ENCODE data around the gene SLC30A2.

Gene SLC30A2

DNA sequence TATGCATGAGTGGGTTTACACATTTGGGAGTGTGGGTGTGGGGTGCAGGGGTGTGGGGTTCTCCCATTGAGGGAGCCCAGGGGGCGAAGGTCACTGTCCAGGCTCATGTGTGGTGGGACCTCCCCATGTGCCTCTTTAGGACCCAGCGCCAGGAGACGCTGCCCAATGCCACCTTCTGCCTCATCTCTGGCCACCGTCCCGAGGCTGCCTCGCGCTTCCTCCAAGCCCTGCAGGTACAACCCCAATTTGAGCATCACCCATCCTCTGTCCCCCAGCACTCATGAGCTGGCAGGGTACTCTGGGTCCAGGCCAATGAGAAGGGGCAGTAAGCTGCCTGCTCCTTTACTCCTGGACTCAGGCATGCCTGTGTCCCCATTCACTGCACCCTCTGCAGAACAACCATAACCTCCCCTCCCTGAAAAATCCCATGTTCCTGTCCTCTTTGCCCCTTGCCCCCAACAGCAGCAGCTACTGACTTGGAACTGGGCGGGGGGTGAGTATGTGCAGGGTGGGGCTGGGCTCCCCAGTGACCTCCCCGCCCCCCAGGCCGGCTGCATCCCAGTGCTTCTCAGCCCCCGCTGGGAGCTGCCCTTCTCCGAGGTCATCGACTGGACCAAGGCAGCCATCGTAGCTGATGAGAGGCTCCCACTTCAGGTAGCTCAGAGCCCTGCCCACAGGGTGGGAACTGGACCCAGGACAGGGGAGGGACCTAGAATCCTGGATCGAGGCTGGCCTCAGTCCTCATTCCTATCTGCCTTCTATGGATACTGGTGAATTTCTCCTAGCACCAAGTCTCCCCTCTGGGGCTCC lies 16.7 kb downstream of the SLC30A2 start:
- CTCF ChIA-PET, result interaction anchor here (1.0 to 1.6 kb wide), 4 partner anchors 19 to 207 kb away, joined by 3 to 4 read pairs (median 4); partner anchors contain the start of gene PAFAH2
- Mint-ChIP-seq H3K4me3 (no peak overlapping the region), H3K9me3 (no peaks in the 10 kb centered on the region), H3K4me1 (peaks cover under 1% of the 10 kb centered on the region), H3K36me3 (no peaks in the 10 kb centered on the region), H3K27ac (no peak overlapping the region), H3K27me3 (peaks cover 65% of the 10 kb centered on the region)
- DNase-seq, result no peak

DNA sequence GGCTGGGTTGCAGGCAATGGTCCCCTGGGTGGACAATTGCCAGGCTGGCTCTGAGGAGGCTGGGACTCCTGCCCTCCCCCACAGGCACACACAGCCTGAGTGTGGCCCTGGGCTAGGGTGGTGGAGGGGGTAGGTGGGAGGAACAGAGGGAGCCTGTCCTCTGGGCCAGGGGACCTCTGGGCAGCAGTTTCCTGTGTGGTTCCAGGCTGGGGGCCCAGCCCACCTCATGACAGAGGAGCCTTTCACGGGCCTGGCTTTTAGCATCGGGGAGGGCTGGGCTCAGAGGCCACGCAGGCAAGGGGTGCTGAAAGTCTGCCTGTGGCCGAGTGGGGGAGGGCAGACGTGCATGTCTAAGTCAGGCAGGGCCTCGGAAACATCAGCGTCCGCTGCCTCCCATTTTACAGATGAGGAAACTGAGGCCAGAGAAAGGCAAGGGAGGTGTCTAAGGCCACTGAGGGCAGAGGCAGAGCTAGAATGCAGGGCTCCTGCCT lies 17.4 kb downstream of the SLC30A2 start:
- CTCF ChIA-PET, result no interaction called here
- no peak for DNase-seq
- H3K4me1 Mint-ChIP-seq, result no peaks in the 10 kb centered on the region
- H3K36me3 Mint-ChIP-seq, result no peaks in the 10 kb centered on the region
- H3K27ac Mint-ChIP-seq, result no peak overlapping the region
- H3K27me3 Mint-ChIP-seq, result peaks cover 61% of the 10 kb centered on the region
- H3K4me3 Mint-ChIP-seq, result no peak overlapping the region
- H3K9me3 Mint-ChIP-seq, result no peaks in the 10 kb centered on the region

DNA sequence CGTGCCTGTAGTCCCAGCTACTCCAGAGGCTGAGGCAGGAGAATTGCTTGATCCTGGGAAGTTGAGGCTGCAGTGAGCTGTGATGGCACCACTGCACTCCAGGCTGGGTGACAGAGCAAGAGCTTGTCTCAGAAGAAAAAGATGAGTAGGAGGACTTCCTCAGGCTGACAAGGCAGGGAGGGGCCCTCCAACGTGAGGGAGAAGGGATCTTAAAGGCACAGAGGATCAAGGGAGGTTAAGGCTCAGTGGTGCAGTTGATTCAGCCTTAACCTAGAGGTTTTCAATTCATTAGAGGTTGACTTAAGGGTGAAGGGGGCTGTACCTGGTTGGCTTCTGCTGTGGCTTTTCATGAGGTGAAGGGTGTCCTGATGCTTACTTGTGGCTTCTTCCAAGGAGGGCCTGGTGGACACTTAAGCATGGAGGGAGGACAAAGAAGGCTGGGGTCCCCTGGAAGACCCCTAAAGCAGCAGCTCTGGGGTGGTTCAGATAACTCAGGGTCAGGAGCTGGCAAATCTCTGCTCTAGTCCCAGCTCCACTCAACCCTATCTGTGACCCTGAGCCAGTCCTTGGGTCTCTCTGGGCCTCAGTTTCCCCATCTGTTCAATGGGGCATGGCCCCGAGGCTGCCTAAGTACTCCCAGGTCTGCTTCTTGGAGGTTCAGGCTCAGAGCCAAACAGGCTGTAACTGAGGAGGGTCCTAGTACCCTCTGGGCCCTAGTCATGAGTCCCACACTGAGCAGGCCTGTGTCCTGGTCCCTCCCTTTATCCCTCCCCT lies 18.0 kb downstream of the SLC30A2 start:
- DNase-seq, result no peak
- H3K27ac Mint-ChIP-seq, result no peak overlapping the region
- H3K4me1 Mint-ChIP-seq, result no peaks in the 10 kb centered on the region
- no peaks in the 10 kb centered on the region for H3K36me3 Mint-ChIP-seq
- peaks cover 55% of the 10 kb centered on the region for H3K27me3 Mint-ChIP-seq
- no peak overlapping the region for H3K4me3 Mint-ChIP-seq
- CTCF ChIA-PET, result interaction anchor here (1.0 to 1.6 kb wide), 3 partner anchors 9 to 117 kb away, joined by 3 to 4 read pairs (median 4); no protein-coding TSS in a partner anchor
- H3K9me3 Mint-ChIP-seq, result no peaks in the 10 kb centered on the region

DNA sequence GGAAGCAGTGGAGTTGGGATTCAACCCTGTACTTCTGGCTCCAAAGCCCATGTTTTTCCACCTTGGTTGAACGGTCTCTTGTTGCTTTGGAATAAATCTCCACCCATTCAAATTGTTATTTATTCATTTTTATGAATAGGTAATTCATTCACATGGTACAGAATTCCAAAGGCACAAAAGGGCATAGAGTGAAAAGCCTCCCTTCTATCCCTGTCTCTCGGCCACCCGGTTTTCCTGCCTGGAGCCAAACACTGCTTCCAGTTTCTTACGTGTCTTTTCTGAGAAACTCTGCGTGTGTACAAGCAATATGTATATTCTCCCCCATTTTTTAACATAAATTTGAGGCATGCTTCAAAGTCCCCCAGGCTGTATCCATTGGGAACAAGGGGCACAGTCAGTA lies 20.4 kb downstream of the SLC30A2 start:
- Mint-ChIP-seq H3K36me3 (no peaks in the 10 kb centered on the region), H3K4me3 (no peak overlapping the region), H3K27ac (no peak overlapping the region), H3K27me3 (peaks cover 49% of the 10 kb centered on the region), H3K4me1 (no peaks in the 10 kb centered on the region), H3K9me3 (no peaks in the 10 kb centered on the region)
- no peak for DNase-seq
- CTCF ChIA-PET, result no interaction called here

DNA sequence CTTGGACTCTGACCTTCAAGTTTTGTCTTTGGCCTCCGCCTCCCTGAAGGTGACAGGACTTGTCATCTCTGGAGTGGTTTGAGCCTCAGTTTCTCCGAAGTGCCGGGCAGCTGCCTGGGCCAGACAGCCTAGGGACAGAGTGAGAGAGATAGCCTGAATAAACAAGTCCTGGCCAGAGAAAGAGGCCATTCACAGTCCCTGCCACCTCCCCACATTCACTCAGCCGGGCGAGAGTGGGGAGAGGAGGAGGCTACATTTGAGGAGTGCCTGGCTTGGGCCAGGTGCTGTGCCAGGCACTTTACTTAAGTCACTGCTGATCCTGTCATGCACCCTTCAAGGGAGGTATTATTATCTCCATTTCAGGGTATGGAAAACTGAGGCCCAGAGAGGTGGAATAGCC lies 20.9 kb downstream of the SLC30A2 start:
- Mint-ChIP-seq H3K4me3 (no peak overlapping the region), H3K4me1 (peaks cover 2% of the 10 kb centered on the region), H3K27ac (no peak overlapping the region), H3K9me3 (no peaks in the 10 kb centered on the region), H3K36me3 (no peaks in the 10 kb centered on the region), H3K27me3 (peaks cover 49% of the 10 kb centered on the region)
- DNase-seq, result no peak
- CTCF ChIA-PET, result no interaction called here

DNA sequence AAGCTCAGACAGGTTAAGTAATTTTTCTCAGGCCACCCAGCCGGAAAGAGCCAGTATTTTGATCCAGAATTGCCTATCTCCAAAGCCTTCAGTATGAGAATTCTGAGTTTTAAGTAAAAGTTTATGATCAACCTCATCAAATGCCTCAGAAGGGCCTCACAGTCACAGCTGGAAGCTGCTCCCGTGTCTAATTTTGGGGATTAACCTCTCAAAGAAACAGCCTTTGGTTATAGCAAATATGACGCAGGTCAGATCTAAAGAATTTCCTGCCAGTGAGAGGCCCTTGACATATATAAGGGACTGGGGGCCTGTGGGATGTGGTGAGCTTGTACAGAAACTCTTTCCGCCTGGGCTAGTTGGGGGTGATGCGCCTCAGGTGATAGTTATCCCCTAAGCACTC lies 22.1 kb downstream of the SLC30A2 start:
- Mint-ChIP-seq H3K27ac (no peak overlapping the region), H3K27me3 (peaks cover 47% of the 10 kb centered on the region), H3K9me3 (no peaks in the 10 kb centered on the region), H3K36me3 (no peaks in the 10 kb centered on the region), H3K4me1 (peaks cover 10% of the 10 kb centered on the region), H3K4me3 (no peak overlapping the region)
- DNase-seq, result no peak
- CTCF ChIA-PET, result interaction anchor here (0.9 to 1.1 kb wide), 2 partner anchors 12 to 522 kb away, joined by 3 to 4 read pairs; no protein-coding TSS in a partner anchor

DNA sequence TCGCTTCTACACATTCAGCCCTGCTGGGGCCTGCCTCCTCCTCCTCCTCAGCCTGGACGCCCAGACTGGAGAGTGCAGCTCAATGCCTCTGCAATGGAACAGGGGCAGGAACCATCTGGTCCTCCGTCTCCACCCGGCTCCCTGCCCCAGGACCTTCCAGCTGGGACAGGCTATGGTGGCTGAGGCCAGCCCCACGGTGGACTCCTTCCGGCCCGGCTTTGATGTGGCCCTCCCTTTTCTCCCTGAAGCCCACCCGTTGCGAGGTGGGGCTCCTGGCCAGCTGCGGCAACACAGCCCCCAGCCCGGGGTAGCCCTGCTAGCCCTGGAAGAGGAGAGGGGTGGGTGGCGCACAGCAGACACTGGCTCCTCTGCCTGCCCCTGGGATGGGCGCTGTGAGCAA lies 22.9 kb downstream of the SLC30A2 start:
- Mint-ChIP-seq H3K27me3 (peaks cover 50% of the 10 kb centered on the region), H3K4me3 (no peak overlapping the region), H3K36me3 (no peaks in the 10 kb centered on the region), H3K4me1 (peaks cover 10% of the 10 kb centered on the region), H3K27ac (no peak overlapping the region), H3K9me3 (no peaks in the 10 kb centered on the region)
- CTCF ChIA-PET, result no interaction called here
- no peak for DNase-seq

DNA sequence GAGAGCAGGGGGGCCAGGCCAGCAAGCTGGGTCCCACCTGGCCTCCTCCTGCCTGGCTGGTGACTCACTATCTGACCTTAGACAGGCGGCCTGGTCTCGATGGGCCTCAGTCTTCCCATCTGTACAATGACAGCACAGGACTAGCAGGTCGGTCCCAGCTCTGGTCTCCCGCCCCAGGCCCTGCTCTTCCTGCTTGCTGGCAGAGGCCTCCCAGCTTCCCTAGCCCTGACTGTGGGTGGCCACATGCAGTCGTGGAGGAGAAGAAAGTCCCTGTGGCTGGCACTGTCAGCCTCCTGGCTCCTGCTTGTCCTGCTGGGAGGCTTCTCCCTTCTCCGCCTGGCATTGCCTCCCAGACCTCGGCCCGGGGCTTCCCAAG lies 23.5 kb downstream of the SLC30A2 start:
- no peak overlapping the region for H3K27ac Mint-ChIP-seq
- H3K9me3 Mint-ChIP-seq, result no peaks in the 10 kb centered on the region
- CTCF ChIA-PET, result no interaction called here
- H3K27me3 Mint-ChIP-seq, result peaks cover 48% of the 10 kb centered on the region
- DNase-seq, result no peak
- no peak overlapping the region for H3K4me3 Mint-ChIP-seq
- H3K36me3 Mint-ChIP-seq, result no peaks in the 10 kb centered on the region
- H3K4me1 Mint-ChIP-seq, result peaks cover 10% of the 10 kb centered on the region

DNA sequence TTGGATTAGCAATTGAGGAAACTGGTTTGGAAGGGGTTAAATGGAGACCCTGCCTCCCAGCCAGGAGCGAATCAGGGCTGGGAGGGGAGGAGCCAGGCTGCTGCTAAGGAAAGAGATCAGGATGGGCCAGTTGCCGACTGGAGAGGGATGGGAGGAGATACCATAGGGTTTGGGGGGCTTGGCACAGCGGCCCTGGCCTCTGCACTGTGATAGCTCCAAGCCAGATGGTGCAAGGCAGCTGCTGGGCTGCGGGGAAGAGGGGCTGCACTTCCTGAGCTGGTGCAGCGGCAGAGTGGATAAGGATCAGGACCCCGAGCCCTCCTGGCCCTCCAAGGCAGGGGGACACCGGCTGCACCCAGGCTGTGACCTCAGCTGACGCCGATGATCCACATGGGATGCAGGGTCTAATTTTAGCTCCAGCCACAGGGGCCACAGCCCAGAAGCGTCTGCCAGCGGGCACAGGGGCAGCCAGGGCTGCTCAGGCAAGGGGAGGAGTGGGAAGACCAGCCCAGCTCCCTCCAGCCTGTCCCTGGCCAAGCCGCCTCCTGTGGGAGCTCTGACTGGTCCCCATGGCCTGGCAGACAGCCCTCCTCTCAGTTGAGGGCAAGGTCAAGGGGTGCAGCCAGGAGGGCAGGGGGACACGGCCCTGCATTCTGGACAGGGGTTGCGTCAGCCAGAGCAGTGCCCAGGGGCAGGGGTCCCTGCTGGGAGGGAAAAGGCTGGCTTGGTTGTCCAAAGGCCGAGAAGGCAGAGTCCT lies 24.1 kb downstream of the SLC30A2 start, which contains the start of gene EXTL1:
TSS of gene EXTL1 (plus strand) at position 129 of the 757 bp plus-strand sequence. CDS start 872 bp downstream, outside the sequence.
- H3K36me3 Mint-ChIP-seq, result no peaks in the 10 kb centered on the region
- CTCF ChIA-PET, result interaction anchor here (1.0 kb wide), 1 partner anchor 17 kb away, joined by 3 read pairs; no protein-coding TSS in a partner anchor
- no peak within 1 kb of the TSS for H3K27ac Mint-ChIP-seq
- H3K9me3 Mint-ChIP-seq, result no peaks in the 10 kb centered on the region
- H3K4me3 Mint-ChIP-seq, result no peak within 1 kb of the TSS
- peaks cover 10% of the 10 kb centered on the region for H3K4me1 Mint-ChIP-seq
- H3K27me3 Mint-ChIP-seq, result peaks cover 53% of the 10 kb centered on the region
- no peak for DNase-seq

DNA sequence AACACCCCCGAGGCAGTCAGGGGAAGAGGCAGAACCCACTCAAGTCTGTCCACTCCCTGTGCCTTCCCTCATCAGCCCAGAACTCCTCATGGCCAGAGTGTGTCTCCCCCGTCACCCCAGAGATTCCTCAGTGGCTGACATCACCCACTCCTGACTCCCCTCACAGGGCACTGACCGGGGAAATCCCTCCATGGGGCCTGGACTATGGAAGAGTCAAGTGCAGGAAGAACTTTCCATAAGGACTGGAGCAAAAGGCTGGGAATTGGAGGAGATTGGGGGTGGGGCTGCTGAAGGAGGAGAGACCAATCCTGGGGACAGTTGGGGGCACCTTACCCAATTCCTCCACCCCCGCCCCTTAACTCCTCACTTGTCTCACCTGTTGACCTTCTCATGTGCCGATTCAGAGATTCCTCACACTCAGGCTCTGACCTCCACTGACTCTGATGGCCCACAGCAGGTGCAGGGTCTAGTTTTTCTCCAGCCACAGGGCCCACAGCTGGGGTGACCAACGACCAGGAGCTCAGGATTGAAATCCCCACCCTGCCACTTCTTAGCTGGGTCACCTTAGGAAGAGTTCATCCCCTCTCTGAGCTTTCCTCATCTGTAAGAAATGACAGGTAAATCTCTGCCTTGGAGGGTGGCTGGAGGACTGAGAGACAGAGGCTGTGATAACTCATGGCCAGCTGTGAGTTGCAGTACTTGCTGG lies 24.8 kb downstream of the SLC30A2 start:
- Mint-ChIP-seq H3K27ac (no peak overlapping the region), H3K36me3 (no peaks in the 10 kb centered on the region), H3K27me3 (peaks cover 53% of the 10 kb centered on the region), H3K9me3 (no peaks in the 10 kb centered on the region), H3K4me1 (peaks cover 10% of the 10 kb centered on the region), H3K4me3 (no peak overlapping the region)
- CTCF ChIA-PET, result interaction anchor here (1.0 kb wide), 1 partner anchor 18 kb away, joined by 3 read pairs; no protein-coding TSS in a partner anchor
- DNase-seq, result no peak

DNA sequence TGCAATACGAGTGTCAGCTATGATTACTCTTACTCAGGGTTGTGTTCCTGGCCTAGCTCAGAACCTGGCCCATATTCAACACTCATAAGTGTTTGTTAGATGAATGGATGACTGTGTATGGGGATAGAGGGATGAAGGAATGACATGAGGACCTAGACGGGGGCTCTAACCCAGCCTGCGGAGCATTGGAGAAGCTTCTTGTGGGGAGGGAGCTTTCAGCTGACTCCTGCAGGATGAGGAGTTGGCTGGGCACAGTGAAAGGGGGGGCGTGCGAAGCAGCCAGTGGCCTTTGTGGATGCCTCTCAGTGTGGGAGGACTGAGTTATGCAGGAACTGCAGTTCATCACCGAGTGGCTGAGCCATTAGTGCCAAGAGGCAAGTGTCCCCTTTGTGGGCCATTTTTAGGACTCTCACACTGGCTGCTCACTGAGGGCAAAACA lies 25.6 kb downstream of the SLC30A2 start:
- Mint-ChIP-seq H3K4me1 (peaks cover 10% of the 10 kb centered on the region), H3K27ac (no peak overlapping the region), H3K27me3 (peaks cover 53% of the 10 kb centered on the region), H3K4me3 (no peak overlapping the region), H3K9me3 (no peaks in the 10 kb centered on the region), H3K36me3 (no peaks in the 10 kb centered on the region)
- CTCF ChIA-PET, result interaction anchor here (0.9 to 1.2 kb wide), 4 partner anchors 10 to 397 kb away, joined by 3 to 4 read pairs (median 3); no protein-coding TSS in a partner anchor
- DNase-seq, result no peak

DNA sequence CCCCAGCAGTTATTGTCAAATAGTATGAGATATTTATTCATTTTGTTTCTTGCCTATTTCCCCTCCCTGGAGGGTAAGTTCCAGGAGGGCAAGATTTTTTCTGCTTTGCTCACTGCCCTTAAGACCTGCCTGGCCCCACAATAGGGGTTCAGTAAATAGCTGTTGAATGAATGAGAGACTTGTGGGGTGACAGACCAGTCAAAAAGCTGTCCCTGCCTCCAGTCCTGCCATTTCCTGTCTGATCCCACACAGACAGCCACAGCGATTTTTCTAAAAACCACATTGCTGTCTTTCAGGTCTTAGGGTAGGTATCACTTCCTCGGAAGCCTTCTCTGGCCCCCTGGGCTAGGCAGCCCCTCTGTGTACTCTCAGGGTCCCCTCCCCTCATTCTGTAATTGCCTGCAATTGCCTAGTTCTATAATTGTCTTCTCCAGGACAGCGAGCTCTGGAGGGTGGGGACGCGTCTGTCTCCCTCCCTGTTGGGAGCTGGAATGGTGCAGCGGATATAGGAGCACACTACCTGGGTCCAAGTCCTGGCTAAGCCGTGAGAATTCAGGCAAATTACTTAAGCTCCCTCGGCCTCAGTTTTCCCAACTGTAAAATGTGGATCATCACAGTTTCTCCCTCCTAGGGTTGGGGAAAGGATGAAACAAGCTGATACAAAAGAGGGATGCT lies 26.1 kb downstream of the SLC30A2 start:
- H3K9me3 Mint-ChIP-seq, result no peaks in the 10 kb centered on the region
- H3K27ac Mint-ChIP-seq, result no peak overlapping the region
- no peak for DNase-seq
- H3K36me3 Mint-ChIP-seq, result no peaks in the 10 kb centered on the region
- H3K27me3 Mint-ChIP-seq, result peaks cover 50% of the 10 kb centered on the region
- H3K4me3 Mint-ChIP-seq, result no peak overlapping the region
- peaks cover 10% of the 10 kb centered on the region for H3K4me1 Mint-ChIP-seq
- CTCF ChIA-PET, result interaction anchor here (0.9 to 1.2 kb wide), 4 partner anchors 10 to 398 kb away, joined by 3 to 4 read pairs (median 3); no protein-coding TSS in a partner anchor

DNA sequence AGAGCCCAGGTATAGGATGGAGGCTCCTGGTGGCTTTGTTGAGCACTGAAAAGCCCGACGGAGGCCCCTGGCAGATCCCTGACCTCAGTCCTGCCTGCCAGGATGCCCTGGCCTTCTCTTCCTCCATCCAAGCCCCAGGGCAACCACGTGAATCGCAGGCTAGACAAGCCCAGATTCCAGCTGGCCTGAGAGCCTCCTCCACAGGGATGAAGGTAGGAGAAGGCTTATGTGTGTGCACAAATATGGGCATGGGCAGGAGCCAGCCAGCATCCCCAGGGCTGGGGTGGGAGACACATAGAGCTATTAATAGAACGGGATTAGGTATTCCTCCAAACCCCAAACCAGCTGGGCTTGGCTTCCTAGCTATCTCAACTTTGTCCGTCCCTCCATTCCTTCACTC lies 28.3 kb downstream of the SLC30A2 start:
- Mint-ChIP-seq H3K36me3 (no peaks in the 10 kb centered on the region), H3K27ac (no peak overlapping the region), H3K4me3 (no peak overlapping the region), H3K9me3 (no peaks in the 10 kb centered on the region), H3K27me3 (peaks cover 47% of the 10 kb centered on the region), H3K4me1 (peaks cover 10% of the 10 kb centered on the region)
- CTCF ChIA-PET, result no interaction called here
- no peak for DNase-seq
